ENCODE data around the gene INSM1.

Gene INSM1

DNA sequence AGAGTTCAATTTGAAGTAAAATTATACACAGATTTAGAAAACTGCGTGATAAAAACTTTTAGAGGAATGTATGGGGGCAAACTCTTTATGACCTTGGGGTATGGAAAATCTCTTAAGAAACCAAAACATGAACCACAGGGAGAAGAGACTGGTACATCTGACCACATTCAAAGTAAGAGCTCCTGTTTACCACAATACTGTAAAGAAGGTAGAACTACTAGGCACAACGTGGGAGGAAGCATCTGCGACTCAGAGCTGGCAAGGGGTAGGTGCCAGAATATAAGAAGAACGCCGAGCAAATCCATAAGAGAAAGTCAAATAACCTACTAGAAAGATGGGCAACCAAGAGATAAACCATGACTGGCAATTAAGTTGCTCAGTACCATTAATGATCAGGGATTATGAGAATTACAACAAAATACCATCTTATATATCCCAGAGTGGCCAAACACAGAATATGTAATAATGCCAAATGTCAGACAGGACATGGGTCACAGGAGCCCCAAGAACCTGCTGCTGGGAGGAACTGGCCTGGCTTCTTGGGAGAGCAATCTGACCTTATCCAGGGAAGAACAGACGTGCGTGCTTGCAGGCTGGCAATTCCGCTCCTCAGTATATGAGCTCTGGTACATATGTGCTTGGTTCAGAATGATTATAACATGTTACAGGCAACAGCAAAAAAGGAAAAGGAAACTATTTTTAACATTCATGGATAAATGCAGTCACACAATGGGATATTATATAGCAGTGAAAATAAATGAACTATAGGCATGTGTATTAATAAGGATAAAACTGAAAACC, 50.2 kb downstream of the INSM1 start:
- DNase-seq (ENCODE audit: low read depth in 2 of 2, low spot score in 1 of 2): no peak

Measured in stimulated activated CD8-positive, alpha-beta memory T cell treated with anti-CD3 and anti-CD28 coated beads, Interleukin-4, amount 100 ng/mL, for 1 hour (primary cell).